Calu3 (cell line): ENCODE data around the gene COL21A1. TPM values are rescaled to one million over a fixed set of nuclear protein-coding genes. Genes with fewer than 3 reads are reported as not detected.

ENCODE experiments used
- BruUV-seq: library from RNA; stranded (reverse); fragments of 400-500 nt; replicated peaks from 2 replicates; lab custom pipeline; 2021; lab: Mats Ljungman, UMichigan
- CTCF ChIA-PET: fragments of 300-600 bp; sonication (Branson Sonifier 250); formaldehyde crosslinking; loops from one replicate; lab custom pipeline; 2022; ENCODE audit warnings: antibody characterized with exemption; lab: Charles Lee
- DNase-seq: peaks from one replicate; pipeline ENCODE4 v3.0.0; 2022
- H3K27ac Mint-ChIP-seq: one replicate; pipeline ENCODE4 v1.8.0; 2022; ENCODE audit warnings: mixed read lengths; ENCODE audit not compliant: unreplicated experiment
- H3K27me3 Mint-ChIP-seq: one replicate; pipeline ENCODE4 v1.8.0; 2022; ENCODE audit warnings: mixed read lengths; ENCODE audit not compliant: unreplicated experiment
- H3K36me3 Mint-ChIP-seq: one replicate; pipeline ENCODE4 v1.8.0; 2022; ENCODE audit warnings: mild to moderate bottlenecking, moderate library complexity, mixed read lengths; ENCODE audit not compliant: insufficient read depth, unreplicated experiment
- H3K4me1 Mint-ChIP-seq: one replicate; pipeline ENCODE4 v1.8.0; 2022; ENCODE audit warnings: mild to moderate bottlenecking, low read depth, mixed read lengths; ENCODE audit not compliant: unreplicated experiment
- H3K4me3 Mint-ChIP-seq: one replicate; pipeline ENCODE4 v1.8.0; 2022; ENCODE audit warnings: mild to moderate bottlenecking, low read depth, moderate library complexity, mixed read lengths; ENCODE audit not compliant: unreplicated experiment
- H3K9me3 Mint-ChIP-seq: one replicate; pipeline ENCODE4 v1.8.0; 2022; ENCODE audit warnings: low read depth, mixed read lengths; ENCODE audit not compliant: unreplicated experiment
- CTCF ChIP-seq: fragments of 200-600 bp; IDR thresholded peaks from one replicate; pipeline ENCODE4 v1.8.0; 2022; ENCODE audit warnings: antibody characterized with exemption; ENCODE audit not compliant: unreplicated experiment
- intact Hi-C: fragments of 100-400 bp; cut with micrococcal nuclease; formaldehyde crosslinking; loops from one replicate; pipeline ENCODE4 v1.10.0; 2022; ENCODE audit not compliant: unreplicated experiment
- total RNA-seq: library from RNA; stranded (reverse); gene quantifications from 2 replicates; pipeline ENCODE4 v1.2.3, GENCODE V29; 2022

COL21A1 gene
- total RNA-seq, 1 experiment from 2014 or later: 1.8 TPM

- H3K9me3 Mint-ChIP-seq: no peaks in the 10 kb centered on the region
- CTCF ChIA-PET: no interaction called here
- no peaks in the 10 kb centered on the region for H3K27me3 Mint-ChIP-seq
- BruUV-seq: no TSS peak
- H3K27ac Mint-ChIP-seq: no peak overlapping the region
- TF ChIP-seq CTCF: no peak
- no peak for DNase-seq
- intact Hi-C loops: no loop called here
- H3K36me3 Mint-ChIP-seq: no peaks in the 10 kb centered on the region
- no peaks in the 10 kb centered on the region for H3K4me1 Mint-ChIP-seq
- H3K4me3 Mint-ChIP-seq: no peak overlapping the region
Measured at GRCh38 chr6:56026455-56027180, 220.8 kb downstream of the COL21A1 start.

- H3K4me1 Mint-ChIP-seq: no peaks in the 10 kb centered on the region
- no peak overlapping the region for H3K27ac Mint-ChIP-seq
- no peaks in the 10 kb centered on the region for H3K9me3 Mint-ChIP-seq
- no peaks in the 10 kb centered on the region for H3K27me3 Mint-ChIP-seq
- CTCF ChIA-PET: interaction anchor here (0.5 kb wide), 1 partner anchor 28 kb away, joined by 7 read pairs; no protein-coding TSS in a partner anchor
- intact Hi-C loops: no loop called here
- DNase-seq: no peak
- no TSS peak for BruUV-seq
- TF ChIP-seq CTCF: no peak
- H3K36me3 Mint-ChIP-seq: no peaks in the 10 kb centered on the region
- H3K4me3 Mint-ChIP-seq: no peak overlapping the region
Measured at GRCh38 chr6:56025795-56026194, 221.6 kb downstream of the COL21A1 start.

DNA sequence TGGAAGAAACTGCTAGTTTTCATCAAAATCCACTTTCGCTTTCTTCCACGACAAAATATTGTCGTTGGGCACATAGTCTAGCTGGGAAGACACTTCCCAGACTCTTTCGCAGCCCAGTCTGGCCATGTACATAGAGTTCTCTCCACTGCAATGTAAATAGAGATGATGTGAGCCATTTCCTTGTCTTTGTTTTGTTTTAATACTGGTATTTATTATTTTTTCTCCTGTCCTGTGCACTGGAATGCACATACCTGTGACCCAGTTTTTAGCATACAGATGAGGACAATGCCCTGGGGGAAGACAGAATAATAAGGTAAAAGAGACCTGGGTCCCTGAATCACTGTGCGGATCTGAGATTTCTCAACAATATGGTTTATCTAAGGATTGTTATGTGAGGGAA lies 222.4 kb downstream of the COL21A1 start:
- Mint-ChIP-seq H3K27me3 (no peaks in the 10 kb centered on the region), H3K9me3 (no peaks in the 10 kb centered on the region), H3K4me3 (no peak overlapping the region), H3K36me3 (no peaks in the 10 kb centered on the region), H3K27ac (no peak overlapping the region), H3K4me1 (no peaks in the 10 kb centered on the region)
- BruUV-seq: no TSS peak
- CTCF ChIA-PET: no interaction called here
- no peak for TF ChIP-seq CTCF
- no peak for DNase-seq
- intact Hi-C loops: no loop called here

- CTCF ChIA-PET: interaction anchor here (0.6 kb wide), 1 partner anchor 133 kb away, joined by 3 read pairs; no protein-coding TSS in a partner anchor
- Mint-ChIP-seq H3K36me3 (no peaks in the 10 kb centered on the region), H3K4me3 (no peak overlapping the region), H3K9me3 (no peaks in the 10 kb centered on the region), H3K27me3 (no peaks in the 10 kb centered on the region), H3K4me1 (no peaks in the 10 kb centered on the region), H3K27ac (no peak overlapping the region)
- intact Hi-C loops: no loop called here
- no TSS peak for BruUV-seq
- no peak for DNase-seq
- no peak for TF ChIP-seq CTCF
Measured at GRCh38 chr6:56023829-56024228, 223.6 kb downstream of the COL21A1 start.
